IMR-90 (cell line): Measurements from ENCODE around the gene COL23A1. TPM values are rescaled to one million over a fixed set of nuclear protein-coding genes. Genes with fewer than 3 reads are reported as not detected.

Experiments used
- ATAC-seq: fragments of 200-7000 bp; cut with Tn5 transposase; 2 replicates; pipeline ENCODE4 v1.9.1; 2020; ENCODE audit warnings: low read depth, mild to moderate bottlenecking, moderate library complexity
- BruUV-seq: library from RNA; stranded (reverse); fragments of 400-500 nt; replicated peaks from 2 replicates; lab custom pipeline; 2021; lab: Mats Ljungman, UMichigan
- CTCF ChIA-PET: fragments of 300-600 bp; formaldehyde crosslinking; extraction: SDS; loops from one replicate; lab custom pipeline; 2021; ENCODE audit warnings: antibody characterized with exemption; lab: Yijun Ruan, JAX
- POLR2A ChIA-PET: fragments of 300-600 bp; sonication (Branson Sonifier 250); formaldehyde crosslinking; loops from one replicate; lab custom pipeline; 2022; ENCODE audit warnings: antibody characterized with exemption; ENCODE audit not compliant: unreplicated experiment; lab: Charles Lee
- DNase-seq: peaks from one replicate; pipeline ENCODE4 v3.0.0; 2013
- H2AFZ ChIP-seq: replicated peaks from 2 replicates; pipeline ENCODE3; 2013; ENCODE audit warnings: low read length, mild to moderate bottlenecking; ENCODE audit not compliant: poor library complexity
- H2AK5ac ChIP-seq: 2 replicates; pipeline ENCODE4 v1.6.1; 2013; ENCODE audit warnings: low read depth, low read length, inconsistent platforms
- H2AK9ac ChIP-seq: replicated peaks from 2 replicates; pipeline ENCODE3; 2013; ENCODE audit warnings: mild to moderate bottlenecking, low read depth, low read length, moderate library complexity; ENCODE audit not compliant: poor library complexity
- H2BK120ac ChIP-seq: 2 replicates; pipeline ENCODE4 v1.6.1; 2013; ENCODE audit warnings: low read depth, low read length, inconsistent platforms
- H2BK15ac ChIP-seq: 3 replicates; pipeline ENCODE4 v1.6.1; 2013; ENCODE audit warnings: low read depth, low read length, inconsistent platforms
- H2BK20ac ChIP-seq: 2 replicates; pipeline ENCODE4 v1.6.1; 2013; ENCODE audit warnings: low read depth, mild to moderate bottlenecking, inconsistent platforms, low read length, moderate library complexity
- H2BK5ac ChIP-seq: 2 replicates; pipeline ENCODE4 v1.6.1; 2013; ENCODE audit warnings: mild to moderate bottlenecking, low read depth, low read length, inconsistent platforms; ENCODE audit not compliant: poor library complexity, severe bottlenecking
- H3K14ac ChIP-seq: replicated peaks from 2 replicates; pipeline ENCODE4 v1.6.1; 2013; ENCODE audit warnings: low read depth, low read length, inconsistent platforms
- H3K18ac ChIP-seq: 2 replicates; pipeline ENCODE4 v1.6.1; 2013; ENCODE audit warnings: low read depth, low read length, control low read depth
- H3K23ac ChIP-seq: 2 replicates; pipeline ENCODE4 v1.6.1; 2013; ENCODE audit warnings: low read depth, low read length, inconsistent platforms
- H3K27ac ChIP-seq: 2 replicates; pipeline ENCODE4 v1.5.1; 2013; ENCODE audit warnings: mild to moderate bottlenecking, control low read depth, low read length; ENCODE audit not compliant: insufficient read depth
- H3K27me3 ChIP-seq: 2 replicates; pipeline ENCODE4 v1.6.1; 2013; ENCODE audit warnings: low read length; ENCODE audit not compliant: control insufficient read depth, insufficient read depth
- H3K36me3 ChIP-seq: 2 replicates; pipeline ENCODE4 v1.6.1; 2013; ENCODE audit warnings: low read length, mixed read lengths; ENCODE audit not compliant: control insufficient read depth, insufficient read depth
- H3K4ac ChIP-seq: 2 replicates; pipeline ENCODE4 v1.6.1; 2013; ENCODE audit warnings: low read depth, low read length, inconsistent platforms
- H3K4me1 ChIP-seq: 2 replicates; pipeline ENCODE4 v1.6.1; 2013; ENCODE audit warnings: low read length, mixed read lengths; ENCODE audit not compliant: control insufficient read depth, insufficient read depth
- H3K4me2 ChIP-seq: 2 replicates; pipeline ENCODE4 v1.6.1; 2013; ENCODE audit warnings: low read depth, mild to moderate bottlenecking, control low read depth, low read length, moderate library complexity
- H3K4me3 ChIP-seq: 2 replicates; pipeline ENCODE4 v1.5.1; 2013; ENCODE audit warnings: low read depth, mild to moderate bottlenecking, control low read depth, low read length, moderate library complexity; ENCODE audit not compliant: insufficient read depth
- H3K56ac ChIP-seq: 2 replicates; pipeline ENCODE4 v1.6.1; 2013; ENCODE audit warnings: low read length, inconsistent platforms; ENCODE audit not compliant: insufficient read depth; ENCODE audit errors: extremely low read depth
- H3K79me1 ChIP-seq, 2 experiments: 2 replicates each; pipeline ENCODE4 v1.6.1; 2013; ENCODE audit warnings: low read length in 2 of 2, inconsistent platforms in 1 of 2, low read depth in 1 of 2
- H3K9ac ChIP-seq: 2 replicates; pipeline ENCODE4 v1.6.1; 2013; ENCODE audit warnings: low read depth, low read length, control low read depth
- H3K9me1 ChIP-seq: 2 replicates; pipeline ENCODE4 v1.6.1; 2013; ENCODE audit warnings: low read length, inconsistent platforms; ENCODE audit not compliant: insufficient read depth
- H3K9me3 ChIP-seq: 2 replicates; pipeline ENCODE4 v1.6.1; 2013; ENCODE audit warnings: low read length; ENCODE audit not compliant: control insufficient read depth, insufficient read depth
- H4K20me1 ChIP-seq: 2 replicates; pipeline ENCODE4 v1.6.1; 2013; ENCODE audit warnings: low read length, inconsistent platforms; ENCODE audit not compliant: insufficient read depth
- H4K5ac ChIP-seq: 2 replicates; pipeline ENCODE4 v1.6.1; 2013; ENCODE audit warnings: mild to moderate bottlenecking, low read depth, low read length, control low read depth
- H4K8ac ChIP-seq, 2 experiments: 2 replicates each; pipeline ENCODE4 v1.6.1; 2013; ENCODE audit warnings: low read depth in 2 of 2, low read length in 2 of 2, control low read depth in 1 of 2, inconsistent platforms in 1 of 2
- H4K91ac ChIP-seq: 2 replicates; pipeline ENCODE4 v1.6.1; 2013; ENCODE audit warnings: low read depth, low read length, inconsistent platforms; ENCODE audit not compliant: insufficient read depth
- BHLHE40 ChIP-seq: fragments of 150-350 bp; IDR thresholded peaks from 2 replicates; pipeline ENCODE4 v1.6.1; 2016; ENCODE audit warnings: mild to moderate bottlenecking, low read depth, low read length
- CEBPB ChIP-seq: IDR thresholded peaks from 2 replicates; pipeline ENCODE4 v1.6.1; 2012; ENCODE audit warnings: low read depth, low read length, improper control_type of control experiment
- CHD1 ChIP-seq: IDR thresholded peaks from 2 replicates; pipeline ENCODE4 v1.6.1; 2012; ENCODE audit warnings: low read depth, low read length, improper control_type of control experiment
- CTCF ChIP-seq: conservative IDR thresholded peaks from 2 replicates; pipeline ENCODE4 v1.5.1; 2012; ENCODE audit warnings: mild to moderate bottlenecking, low read depth, low read length, improper control_type of control experiment
- ELK1 ChIP-seq: fragments of 150-350 bp; IDR thresholded peaks from 2 replicates; pipeline ENCODE4 v1.6.1; 2016; ENCODE audit warnings: low read depth, mild to moderate bottlenecking, low read length, moderate library complexity, borderline replicate concordance
- FOS ChIP-seq: fragments of 150-350 bp; IDR thresholded peaks from 2 replicates; pipeline ENCODE4 v1.6.1; 2016; ENCODE audit warnings: low read depth, low read length
- MAFK ChIP-seq: IDR thresholded peaks from 2 replicates; pipeline ENCODE4 v1.6.1; 2012; ENCODE audit warnings: low read depth, low read length, improper control_type of control experiment
- MAZ ChIP-seq: IDR thresholded peaks from 2 replicates; pipeline ENCODE4 v1.6.1; 2012; ENCODE audit warnings: low read depth, mild to moderate bottlenecking, low read length, improper control_type of control experiment, moderate library complexity, borderline replicate concordance
- MXI1 ChIP-seq: IDR thresholded peaks from 2 replicates; pipeline ENCODE4 v1.6.1; 2012; ENCODE audit warnings: low read depth, mild to moderate bottlenecking, low read length, moderate library complexity, borderline replicate concordance
- NFE2L2 ChIP-seq: fragments of 150-350 bp; IDR thresholded peaks from 2 replicates; pipeline ENCODE4 v1.6.1; 2016; ENCODE audit warnings: low read depth, mild to moderate bottlenecking, low read length
- POLR2A ChIP-seq: IDR thresholded peaks from 2 replicates; pipeline ENCODE4 v1.6.1; 2012; ENCODE audit warnings: mild to moderate bottlenecking, low read depth, low read length
- RAD21 ChIP-seq: IDR thresholded peaks from 2 replicates; pipeline ENCODE4 v1.6.1; 2012; ENCODE audit warnings: low read length, improper control_type of control experiment
- RFX5 ChIP-seq: IDR thresholded peaks from 2 replicates; pipeline ENCODE4 v1.8.0; 2012; ENCODE audit warnings: low read depth, mild to moderate bottlenecking, low read length, moderate library complexity
- SMC3 ChIP-seq: fragments of 150-350 bp; IDR thresholded peaks from 2 replicates; pipeline ENCODE4 v1.6.1; 2016; ENCODE audit warnings: low read depth, mild to moderate bottlenecking, antibody characterized with exemption, low read length, moderate library complexity
- USF2 ChIP-seq: fragments of 150-350 bp; IDR thresholded peaks from 2 replicates; pipeline ENCODE4 v1.6.1; 2017; ENCODE audit warnings: mild to moderate bottlenecking, antibody characterized with exemption, low read length, low read depth
- WGBS, 2 experiments: methylation state at CpG; one replicate each; pipeline versions ENCODE4 v1.1.5 to v1.1.7; 2013; ENCODE audit warnings: missing lambda C conversion rate in 2 of 2; ENCODE audit not compliant: insufficient read length in 1 of 2; ENCODE audit errors: extremely low coverage in 2 of 2; 5-methylcytosine and 5-hydroxymethylcytosine counted together
- dilution Hi-C: fragments of 300-500 bp; cut with HindIII; formaldehyde crosslinking; loops from one replicate; pipeline ENCODE4 v1.14.3; 2018; ENCODE audit warnings: low sequenced_read_pairs; ENCODE audit not compliant: unreplicated experiment
- in situ Hi-C: fragments of 300-500 bp; cut with MboI; formaldehyde crosslinking; loops from 3 replicates; pipeline ENCODE4 v1.14.3; 2019; ENCODE audit warnings: low sequenced_read_pairs, inconsistent platforms, mixed read lengths
- intact Hi-C: fragments of 100-400 bp; cut with micrococcal nuclease; formaldehyde crosslinking; loops from 2 replicates; pipeline ENCODE4 v1.10.0; 2022
- polyA plus RNA-seq, 3 experiments: library from polyadenylated mRNA; depleted of rRNA; stranded (reverse); fragments of >200 nt; gene quantifications; 2 replicates each; pipeline ENCODE4 v1.2.3, GENCODE V29; 2012; ENCODE audit warnings: low replicate concordance in 1 of 3
- total RNA-seq: library from RNA; depleted of rRNA; stranded (reverse); fragments of >200 nt; gene quantifications from 2 replicates; pipeline ENCODE4 v1.2.3, GENCODE V29; 2012

The COL23A1 gene
- total and polyA plus RNA-seq, 2 of the 4 experiments (the other 2 are of a cell fraction) = not detected

GRCh38 chr5:178467568-178468195, 122.5 kb downstream of the COL23A1 start:
- Histone ChIP-seq H4K91ac (0 out of 2 replicates have a peak overlapping the region, but pooled peaks have one; percentile 2), H2AK5ac (0 out of 2 replicates have a peak overlapping the region, but pooled peaks have one; percentile 20), H3K36me3 (no peaks in the 10 kb centered on the region), H2BK5ac (no peak overlapping the region), H3K4ac (peak overlapping the region; percentile 66), H4K8ac (peak overlapping the region in 1 of 2 experiments; percentile 75; a peak in 1 of 4 replicates), H3K4me1 (peaks cover 3% of the 10 kb centered on the region; the same call in 1 of the 2 replicates), H3K4me2 (peak overlapping the region; percentile 62; the same call in 1 of the 2 replicates), H3K18ac (no peak overlapping the region; the same call in 1 of the 2 replicates), H3K27ac (peak overlapping the region; percentile 4; the same call in 1 of the 2 replicates), H2AFZ (peak overlapping the region; percentile 78), H3K9ac (no peak overlapping the region), H3K4me3 (no peak overlapping the region), H3K56ac (no peak overlapping the region), H3K79me1 (no peaks in the 10 kb centered on the region), H4K20me1 (no peaks in the 10 kb centered on the region; the same call in 1 of the 2 replicates), H3K9me1 (0 out of 2 replicates have a peak, but pooled peaks cover 3% of the 10 kb centered on the region), H3K23ac (0 out of 2 replicates have a peak overlapping the region, but pooled peaks have one; percentile 36), H4K5ac (no peak overlapping the region), H3K27me3 (no peaks in the 10 kb centered on the region), H2AK9ac (peak overlapping the region; percentile 82), H2BK120ac (peak overlapping the region; percentile 78), H3K14ac (0 out of 2 replicates have a peak overlapping the region, but pooled peaks have one; percentile 68), H2BK15ac (0 out of 3 replicates have a peak overlapping the region, but pooled peaks have one; percentile 11), H2BK20ac (0 out of 2 replicates have a peak overlapping the region, but pooled peaks have one; percentile 68), H3K9me3 (no peaks in the 10 kb centered on the region)
- intact Hi-C loops (no loop called here), in situ Hi-C loops (no loop called here), dilution Hi-C loops (no loop called here)
- BruUV-seq = no TSS peak
- CTCF ChIA-PET = no interaction called here
- POLR2A ChIA-PET = no interaction called here
- WGBS, 2 experiments = no CpG with 5 or more reads among the region's 19 CpGs
- ATAC-seq (peak; percentile 85), DNase-seq (peak; percentile 32)
- no peak for TF ChIP-seq CEBPB
- TF ChIP-seq MXI1 = no peak
- TF ChIP-seq POLR2A = no peak
- no peak for TF ChIP-seq MAZ
- no peak for TF ChIP-seq FOS
- TF ChIP-seq CTCF = no peak
- TF ChIP-seq BHLHE40 = no peak
- no peak for TF ChIP-seq RFX5
- no peak for TF ChIP-seq USF2
- TF ChIP-seq CHD1 = no peak
- TF ChIP-seq NFE2L2 = no peak
- TF ChIP-seq ELK1 = no peak
- TF ChIP-seq SMC3 = no peak
- TF ChIP-seq MAFK = no peak
- TF ChIP-seq RAD21 = no peak
